ENCODE data around the gene RAD17.
"Not testable (repeated sequence)": the region's sequence is repeated elsewhere in the genome, so short reads cannot be mapped to it uniquely, and the experiment has no call there.

RAD17 gene

GRCh38 chr5:69418554-69418953 is 48.9 kb downstream of the RAD17 start:
- Histone ChIP-seq H4K20me1 (ENCODE audit: low read depth, low read length) (no peaks in the 10 kb centered on the region), H3K79me2 (ENCODE audit: insufficient read depth, low read length) (no peaks in the 10 kb centered on the region), H3K36me3 (ENCODE audit: low read length) (peaks cover 10% of the 10 kb centered on the region; the same call in 1 of the 2 replicates), H3K9me2 (replicated peaks; ENCODE audit: insufficient read depth, low read length) (no peaks in the 10 kb centered on the region), H2AFZ (ENCODE audit: low read depth, low read length, severe bottlenecking) (no peak overlapping the region), H3K27me3 (ENCODE audit: low read length) (no peaks in the 10 kb centered on the region), H3K4me2 (ENCODE audit: low read depth, low read length, poor library complexity, severe bottlenecking) (no peak overlapping the region), H3F3A (ENCODE audit: insufficient read depth) (0 out of 2 replicates have a peak, but pooled peaks cover 3% of the 10 kb centered on the region), H3K9me3 (ENCODE audit: insufficient read depth, low read length) (no peaks in the 10 kb centered on the region), H3K27ac (ENCODE audit: low read depth, low read length) (no peak overlapping the region), H3K9ac (ENCODE audit: low read length) (no peak overlapping the region), H3K4me3 (ENCODE audit: insufficient read depth, low read length, poor library complexity, severe bottlenecking) (no peak overlapping the region)
- TF ChIP-seq CTCF (IDR thresholded peaks at IDR 0.05; ENCODE audit: insufficient read depth, low read length, poor library complexity, severe bottlenecking), result no peak
- no peak for TF ChIP-seq EZH2phosphoT487 (conservative IDR thresholded peaks at IDR 0.05; ENCODE audit: low read length)

DNA sequence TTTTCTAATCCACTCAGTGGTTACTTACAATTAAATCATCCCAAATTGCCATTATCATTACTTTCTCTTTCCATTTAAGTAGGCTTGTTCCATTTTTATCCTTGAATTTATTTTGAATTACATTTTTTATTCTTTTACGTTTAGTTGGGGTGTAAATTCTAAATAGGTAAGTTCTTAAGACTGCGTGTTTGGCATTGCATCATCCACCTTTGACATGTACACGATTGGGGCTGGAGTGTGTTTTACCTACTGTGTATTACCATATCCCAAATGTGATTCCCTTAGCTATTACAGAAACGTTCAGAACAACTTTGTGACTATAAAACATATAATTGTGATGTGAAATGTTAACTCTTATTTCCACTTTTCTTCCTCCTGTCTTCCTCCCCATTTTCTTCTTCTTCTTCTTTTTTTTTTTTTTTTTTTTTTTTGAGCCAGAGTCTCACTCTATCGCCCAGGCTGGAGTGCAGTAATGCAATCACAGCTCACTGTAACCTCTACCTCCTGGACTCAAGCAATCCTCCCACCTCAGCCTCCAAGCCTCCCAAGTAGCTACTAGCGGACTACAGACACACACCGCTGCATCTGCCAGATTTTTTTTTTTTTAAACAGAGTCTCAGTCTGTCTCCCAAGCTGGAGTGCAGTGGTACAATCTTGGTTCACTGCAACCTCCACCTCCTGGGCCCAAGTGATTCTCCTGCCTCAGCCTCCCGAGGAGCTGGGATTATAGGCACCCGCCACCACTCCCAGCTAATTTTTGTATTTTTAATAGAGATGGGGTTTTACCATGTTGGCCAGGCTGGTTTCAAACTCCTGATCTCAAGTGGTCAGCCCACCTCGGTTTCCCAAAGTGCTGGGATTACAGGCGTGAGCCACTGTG is 62.0 kb downstream of the RAD17 start:
- H4K20me1 ChIP-seq (ENCODE audit: low read depth, low read length), result no peaks in the 10 kb centered on the region
- no peaks in the 10 kb centered on the region for H3F3A ChIP-seq (ENCODE audit: insufficient read depth)
- H3K27me3 ChIP-seq (ENCODE audit: low read length), result no peaks in the 10 kb centered on the region
- no peaks in the 10 kb centered on the region for H3K9me3 ChIP-seq (ENCODE audit: insufficient read depth, low read length)
- H3K9me2 ChIP-seq (replicated peaks; ENCODE audit: insufficient read depth, low read length), result no peaks in the 10 kb centered on the region
- no peaks in the 10 kb centered on the region for H3K79me2 ChIP-seq (ENCODE audit: insufficient read depth, low read length)
- no peak for TF ChIP-seq EZH2phosphoT487 (conservative IDR thresholded peaks at IDR 0.05; ENCODE audit: low read length)
- no peak for TF ChIP-seq CTCF (IDR thresholded peaks at IDR 0.05; ENCODE audit: insufficient read depth, low read length, poor library complexity, severe bottlenecking)
- H3K4me2 ChIP-seq (ENCODE audit: low read depth, low read length, poor library complexity, severe bottlenecking), result no peak overlapping the region
- no peak overlapping the region for H3K9ac ChIP-seq (ENCODE audit: low read length)
- H2AFZ ChIP-seq (ENCODE audit: low read depth, low read length, severe bottlenecking), result no peak overlapping the region
- H3K27ac ChIP-seq (ENCODE audit: low read depth, low read length), result no peak overlapping the region
- no peaks in the 10 kb centered on the region for H3K36me3 ChIP-seq (ENCODE audit: low read length)
- no peak overlapping the region for H3K4me3 ChIP-seq (ENCODE audit: insufficient read depth, low read length, poor library complexity, severe bottlenecking)

- Histone ChIP-seq H3F3A (ENCODE audit: insufficient read depth) (no peaks in the 10 kb centered on the region), H3K36me3 (ENCODE audit: low read length) (no peaks in the 10 kb centered on the region), H3K27ac (ENCODE audit: low read depth, low read length) (no peak overlapping the region), H3K9me2 (replicated peaks; ENCODE audit: insufficient read depth, low read length) (no peaks in the 10 kb centered on the region), H3K9me3 (ENCODE audit: insufficient read depth, low read length) (no peaks in the 10 kb centered on the region), H3K4me2 (ENCODE audit: low read depth, low read length, poor library complexity, severe bottlenecking) (no peak overlapping the region), H4K20me1 (ENCODE audit: low read depth, low read length) (no peaks in the 10 kb centered on the region), H3K9ac (ENCODE audit: low read length) (no peak overlapping the region), H2AFZ (ENCODE audit: low read depth, low read length, severe bottlenecking) (no peak overlapping the region), H3K79me2 (ENCODE audit: insufficient read depth, low read length) (no peaks in the 10 kb centered on the region), H3K27me3 (ENCODE audit: low read length) (no peaks in the 10 kb centered on the region), H3K4me3 (ENCODE audit: insufficient read depth, low read length, poor library complexity, severe bottlenecking) (no peak overlapping the region)
- TF ChIP-seq EZH2phosphoT487 (conservative IDR thresholded peaks at IDR 0.05; ENCODE audit: low read length) (no peak), CTCF (IDR thresholded peaks at IDR 0.05; ENCODE audit: insufficient read depth, low read length, poor library complexity, severe bottlenecking) (no peak)
Measured at GRCh38 chr5:69432412-69433206, 63.0 kb downstream of the RAD17 start.

DNA sequence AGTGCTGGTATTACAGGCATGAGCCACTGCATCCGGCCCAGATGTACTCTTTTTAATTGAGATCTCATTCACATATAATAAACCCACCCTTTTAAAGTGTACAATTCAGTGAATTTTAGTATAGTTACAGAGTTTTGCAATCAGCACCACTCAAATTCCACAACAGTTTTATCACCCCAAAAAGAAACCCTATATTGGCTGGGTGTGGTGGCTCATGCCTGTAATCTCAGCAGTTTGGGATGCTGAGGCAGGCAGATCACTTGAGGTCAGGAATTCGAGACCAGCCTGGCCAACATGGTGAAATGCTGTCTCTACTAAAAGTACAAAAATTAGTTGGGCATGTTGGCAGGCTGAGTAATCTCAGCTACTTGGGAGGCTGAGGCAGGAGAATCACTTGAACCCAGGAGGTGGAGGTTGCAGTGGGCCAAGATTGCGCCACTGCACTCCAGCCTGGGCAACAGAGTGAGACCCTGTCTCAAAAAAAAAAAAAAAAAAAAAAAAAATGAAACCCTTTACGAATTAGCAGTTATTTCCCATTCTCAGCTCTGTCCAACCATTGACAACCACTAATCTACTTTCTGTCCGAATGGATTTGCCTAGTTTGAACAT is 65.8 kb downstream of the RAD17 start:
- not testable (repeated sequence) for H3K9me3 ChIP-seq (ENCODE audit: insufficient read depth, low read length); H3K79me2 ChIP-seq (ENCODE audit: insufficient read depth, low read length); H3K36me3 ChIP-seq (ENCODE audit: low read length); H3K4me2 ChIP-seq (ENCODE audit: low read depth, low read length, poor library complexity, severe bottlenecking); H3F3A ChIP-seq (ENCODE audit: insufficient read depth); H3K9ac ChIP-seq (ENCODE audit: low read length); H3K9me2 ChIP-seq (replicated peaks; ENCODE audit: insufficient read depth, low read length); H3K4me3 ChIP-seq (ENCODE audit: insufficient read depth, low read length, poor library complexity, severe bottlenecking); H3K27ac ChIP-seq (ENCODE audit: low read depth, low read length); H4K20me1 ChIP-seq (ENCODE audit: low read depth, low read length); H2AFZ ChIP-seq (ENCODE audit: low read depth, low read length, severe bottlenecking); H3K27me3 ChIP-seq (ENCODE audit: low read length)

Data from SU-DHL-6 (cell line).